ENCODE data around the gene IVD. TPM values are rescaled to one million over a fixed set of nuclear protein-coding genes. Genes with fewer than 3 reads are reported as not detected.

Gene IVD
- total RNA-seq = 32.2 and 36.8 TPM in 2 replicates

GRCh38 chr15:40405501-40406381 lies at the start of gene IVD:
TSS of gene IVD (plus strand) at chr15:40405795. CDS start at chr15:40405828, 33 bp downstream.

GRCh38 chr15:40357723-40358470 lies 47.7 kb upstream of the IVD start, which contains the start of gene DISP2:
TSS of gene DISP2 (plus strand) at chr15:40358219. CDS start at chr15:40358322, 103 bp downstream.

GRCh38 chr15:40382580-40383456 lies 22.8 kb upstream of the IVD start, which contains the start of gene KNSTRN:
TSS of gene KNSTRN (plus strand) at chr15:40382721. CDS start at chr15:40382836, 115 bp downstream.

GRCh38 chr15:40440743-40441564 lies 35.4 kb downstream of the IVD start, which contains the start of gene BAHD1:
TSS of gene BAHD1 (plus strand) at chr15:40440953. CDS start at chr15:40458465, 17,512 bp downstream.

DNA sequence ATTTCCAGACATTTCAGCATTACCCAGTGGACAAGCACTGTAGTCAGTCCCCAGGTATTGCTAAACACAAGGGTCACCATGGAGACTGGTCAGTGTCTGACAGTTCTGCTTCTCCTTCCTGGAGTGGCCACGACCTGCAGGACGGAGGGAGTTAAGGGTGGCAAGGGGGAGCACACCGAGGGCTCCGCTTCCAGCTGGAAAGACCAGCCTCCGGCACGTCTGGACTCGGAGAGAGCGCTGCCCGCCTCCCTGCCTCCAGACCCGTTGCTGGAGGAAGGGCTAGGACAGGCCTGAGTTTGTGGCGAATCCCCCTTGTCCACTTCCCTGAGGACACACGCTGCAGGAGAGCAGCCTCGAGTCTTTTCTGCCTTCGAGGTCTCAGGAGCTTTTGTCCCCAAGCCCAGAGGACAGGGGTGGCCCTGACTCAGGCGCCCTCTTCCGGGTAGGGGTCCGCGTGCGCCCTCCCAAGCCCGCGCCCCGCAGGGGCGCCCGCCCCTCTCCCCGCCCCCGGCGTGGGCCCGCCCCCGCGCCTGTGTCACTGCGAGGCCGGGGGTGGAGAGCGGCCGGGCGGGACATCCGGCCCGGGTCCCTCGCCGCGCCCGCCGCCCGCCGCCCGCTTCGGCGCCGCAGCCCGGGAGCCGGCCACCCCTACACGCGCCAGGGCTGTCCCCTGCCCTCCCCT lies 65.0 kb downstream of the IVD start, which contains the start of gene CHST14:
Gene CHST14, plus strand, starts transcription at position 562 of the 682 bp plus-strand sequence. CDS start 230 bp downstream, outside the sequence.

Other genes starting within 250 kb of the IVD start
- gene BUB1B, start 244.7 kb upstream of the IVD start, total RNA-seq = 0.43 and 1.4 TPM in 2 replicates
- gene PAK6, start 166.7 kb upstream of the IVD start, total RNA-seq = 0.12 TPM in 1 of 2 replicates, not detected in the other
- gene ANKRD63, start 122.7 kb upstream of the IVD start, total RNA-seq = not detected in 2 replicates
- 0.09 and 0.23 TPM in 2 replicates for gene PLCB2, start 97.9 kb upstream of the IVD start, total RNA-seq
- 8.6 and 30.1 TPM in 2 replicates for gene INAFM2, start 82.1 kb upstream of the IVD start, total RNA-seq
- gene CCDC9B, start 64.9 kb upstream of the IVD start, total RNA-seq = 0.09 and 1.6 TPM in 2 replicates
- not detected in 2 replicates for gene PHGR1, start 54.8 kb upstream of the IVD start, total RNA-seq
- gene DISP2, start 47.6 kb upstream of the IVD start, total RNA-seq = 0.09 and 0.23 TPM in 2 replicates
- gene KNSTRN, start 23.1 kb upstream of the IVD start, total RNA-seq = 11.6 and 15.2 TPM in 2 replicates
- 10.7 and 13.9 TPM in 2 replicates for gene BAHD1, start 35.2 kb downstream of the IVD start, total RNA-seq
- 20.5 and 29.2 TPM in 2 replicates for gene CHST14, start 65.2 kb downstream of the IVD start, total RNA-seq
- 15.7 and 17.2 TPM in 2 replicates for gene CCDC32, start 159.2 kb downstream of the IVD start, total RNA-seq
- 6.1 and 8.5 TPM in 2 replicates for gene RPUSD2, start 163.5 kb downstream of the IVD start, total RNA-seq
- gene KNL1, start 188.5 kb downstream of the IVD start, total RNA-seq = 1.5 and 2.3 TPM in 2 replicates

All from pericardium fibroblast (primary cell).